ENCODE results near the gene DCP2.
A peak's percentile ranks its signal among the peaks of the same experiment; 100 is the strongest.

The DCP2 gene

DNA sequence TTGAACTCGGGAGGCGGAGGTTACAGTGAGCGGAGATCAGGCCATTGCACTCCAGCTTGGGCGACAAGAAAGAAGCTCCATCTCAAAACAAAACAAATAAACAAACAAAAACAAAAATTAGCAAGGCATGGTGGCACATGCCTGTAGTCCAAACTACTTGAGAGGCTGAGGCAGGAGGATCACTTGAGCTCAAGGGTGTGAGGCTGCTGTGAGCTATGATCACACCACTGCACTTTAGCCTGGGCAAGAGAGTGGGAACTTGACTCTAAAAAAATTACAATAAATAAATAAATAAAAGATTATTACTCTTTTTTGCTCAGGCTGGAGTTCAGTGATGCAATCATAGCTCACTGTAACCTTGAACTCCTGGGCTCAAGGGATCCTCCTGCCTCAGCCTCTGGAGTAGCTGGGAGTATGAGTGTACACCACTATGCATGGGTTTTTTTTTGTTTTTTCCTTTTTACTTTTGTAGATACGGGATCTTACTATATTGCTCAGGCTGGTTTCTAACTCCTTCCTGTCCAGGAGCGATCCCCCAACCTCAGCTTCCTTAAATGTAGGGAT, 9.0 kb upstream of the DCP2 start:
- TF ChIP-seq, protein P1, sequence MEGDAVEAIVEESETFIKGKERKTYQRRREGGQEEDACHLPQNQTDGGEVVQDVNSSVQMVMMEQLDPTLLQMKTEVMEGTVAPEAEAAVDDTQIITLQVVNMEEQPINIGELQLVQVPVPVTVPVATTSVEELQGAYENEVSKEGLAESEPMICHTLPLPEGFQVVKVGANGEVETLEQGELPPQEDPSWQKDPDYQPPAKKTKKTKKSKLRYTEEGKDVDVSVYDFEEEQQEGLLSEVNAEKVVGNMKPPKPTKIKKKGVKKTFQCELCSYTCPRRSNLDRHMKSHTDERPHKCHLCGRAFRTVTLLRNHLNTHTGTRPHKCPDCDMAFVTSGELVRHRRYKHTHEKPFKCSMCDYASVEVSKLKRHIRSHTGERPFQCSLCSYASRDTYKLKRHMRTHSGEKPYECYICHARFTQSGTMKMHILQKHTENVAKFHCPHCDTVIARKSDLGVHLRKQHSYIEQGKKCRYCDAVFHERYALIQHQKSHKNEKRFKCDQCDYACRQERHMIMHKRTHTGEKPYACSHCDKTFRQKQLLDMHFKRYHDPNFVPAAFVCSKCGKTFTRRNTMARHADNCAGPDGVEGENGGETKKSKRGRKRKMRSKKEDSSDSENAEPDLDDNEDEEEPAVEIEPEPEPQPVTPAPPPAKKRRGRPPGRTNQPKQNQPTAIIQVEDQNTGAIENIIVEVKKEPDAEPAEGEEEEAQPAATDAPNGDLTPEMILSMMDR (IDR thresholded peaks at IDR 0.05) = no peak
- TF ChIP-seq ZFX (IDR thresholded peaks at IDR 0.05; ENCODE audit: borderline replicate concordance) = no peak

GRCh38 chr5:112968411-112969106, 8.0 kb upstream of the DCP2 start:
- no peak overlapping the region; the same call in 1 of the 2 replicates for H3K27ac ChIP-seq

More for the DNA sequence above, 9.0 kb upstream of the DCP2 start:
- H3K27ac ChIP-seq = no peak overlapping the region

GRCh38 chr5:112971276-112971675, 5.3 kb upstream of the DCP2 start:
- no peak overlapping the region for H3K27ac ChIP-seq
- TF ChIP-seq, protein P1 (IDR thresholded peaks at IDR 0.05) = no peak
- TF ChIP-seq ZFX (IDR thresholded peaks at IDR 0.05; ENCODE audit: borderline replicate concordance) = no peak

More at GRCh38 chr5:112968411-112969106, 8.0 kb upstream of the DCP2 start:
- TF ChIP-seq, protein P1 (IDR thresholded peaks at IDR 0.05) = no peak
- TF ChIP-seq ZFX (IDR thresholded peaks at IDR 0.05; ENCODE audit: borderline replicate concordance) = no peak

GRCh38 chr5:112973036-112973435, 3.6 kb upstream of the DCP2 start:
- no peak for TF ChIP-seq ZFX (IDR thresholded peaks at IDR 0.05; ENCODE audit: borderline replicate concordance)
- TF ChIP-seq, protein P1 (IDR thresholded peaks at IDR 0.05) = no peak
- H3K27ac ChIP-seq = no peak overlapping the region

- no peak overlapping the region for H3K27ac ChIP-seq
- TF ChIP-seq, protein P1 (IDR thresholded peaks at IDR 0.05) = no peak
- no peak for TF ChIP-seq ZFX (IDR thresholded peaks at IDR 0.05; ENCODE audit: borderline replicate concordance)
These were observed 2.7 kb upstream of the DCP2 start for GRCh38 chr5:112973904-112974303.

GRCh38 chr5:112974901-112975300, 1.7 kb upstream of the DCP2 start:
- H3K27ac ChIP-seq = no peak overlapping the region
- no peak for TF ChIP-seq ZFX (IDR thresholded peaks at IDR 0.05; ENCODE audit: borderline replicate concordance)
- TF ChIP-seq, protein P1 (IDR thresholded peaks at IDR 0.05) = no peak

DNA sequence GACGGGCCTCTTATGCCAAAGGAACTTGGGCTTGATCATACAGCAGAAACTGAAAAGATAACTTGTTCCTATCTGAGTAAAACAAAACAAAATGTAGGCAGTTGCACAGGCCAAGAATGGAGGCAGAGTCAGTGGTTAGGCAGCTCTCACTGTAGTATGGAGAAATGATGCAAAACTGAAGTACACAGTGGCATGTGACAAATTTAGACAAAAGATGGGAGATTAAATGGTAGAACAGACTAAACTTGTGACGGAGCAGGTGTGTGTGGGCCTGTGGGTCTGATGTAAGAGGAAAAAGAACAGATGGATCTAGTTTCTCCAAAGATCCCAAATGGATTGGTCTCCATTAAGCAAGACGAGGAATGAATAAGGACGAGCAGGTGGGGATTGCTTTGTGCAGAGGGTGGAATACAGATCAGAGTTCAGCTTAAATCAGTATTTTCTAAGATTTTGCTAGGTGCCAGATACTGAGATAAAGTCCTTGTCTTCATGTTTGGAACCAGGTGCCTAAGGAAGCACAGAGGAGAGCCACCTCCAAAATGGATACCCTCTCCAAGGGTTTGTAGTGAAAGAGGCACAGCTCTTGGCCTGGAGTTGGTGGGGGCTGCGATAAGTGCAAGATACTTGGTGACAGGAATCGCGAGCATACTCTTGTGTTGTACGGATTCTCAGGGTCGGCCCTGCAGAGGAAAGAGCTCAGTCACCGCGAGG, 722 bp upstream of the DCP2 start:
- TF ChIP-seq, protein P1 (IDR thresholded peaks at IDR 0.05) = no peak
- no peak for TF ChIP-seq ZFX (IDR thresholded peaks at IDR 0.05; ENCODE audit: borderline replicate concordance)

More for the DNA sequence above, 722 bp upstream of the DCP2 start:
- peak overlapping the region; percentile 77 for H3K27ac ChIP-seq

All from 22Rv1 (cell line).